H1 (cell line): Measurements from ENCODE around the gene GJB3.

Experiments
- EZH2 ChIP-seq: fragments of 200-600 bp; sonication (generic); IDR thresholded peaks from 2 replicates; pipeline ENCODE4 v1.7.1; 2012; ENCODE audit warnings: low read depth, mild to moderate bottlenecking, moderate library complexity, low read length, inconsistent platforms; ENCODE audit not compliant: severe bottlenecking
- TF ChIP-seq, protein P1 (sequence below): IDR thresholded peaks from 2 replicates; pipeline ENCODE4 v1.6.1; 2012; ENCODE audit warnings: inconsistent platforms

GRCh38 chr1:34736692-34737091 is 44.3 kb upstream of the GJB3 start:
- no peak for TF ChIP-seq EZH2
- TF ChIP-seq, protein P1, sequence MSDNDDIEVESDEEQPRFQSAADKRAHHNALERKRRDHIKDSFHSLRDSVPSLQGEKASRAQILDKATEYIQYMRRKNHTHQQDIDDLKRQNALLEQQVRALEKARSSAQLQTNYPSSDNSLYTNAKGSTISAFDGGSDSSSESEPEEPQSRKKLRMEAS: no peak
